HCT116 (cell line): ENCODE data around the gene PRR3. TPM values are rescaled to one million over a fixed set of nuclear protein-coding genes. Genes with fewer than 3 reads are reported as not detected.

Experiments used
- ATAC-seq: fragments of 200-7000 bp; cut with Tn5 transposase; 2 replicates; pipeline ENCODE4 v1.9.1; 2020; ENCODE audit warnings: mild to moderate bottlenecking, moderate library complexity
- BruUV-seq: library from RNA; stranded (reverse); fragments of 400-500 nt; replicated peaks from 2 replicates; lab custom pipeline; 2021; lab: Mats Ljungman, UMichigan
- CTCF ChIA-PET: fragments of 300-600 bp; sonication (Branson Sonifier 250); formaldehyde crosslinking; loops from one replicate; lab custom pipeline; 2021; ENCODE audit warnings: antibody characterized with exemption; lab: Charles Lee
- POLR2A ChIA-PET: fragments of 300-600, 350-600 bp; sonication (Branson Sonifier 250); formaldehyde crosslinking; loops from one replicate; lab custom pipeline; 2021; ENCODE audit warnings: antibody characterized with exemption; lab: Charles Lee
- RAD21 ChIA-PET, 2 experiments: fragments of 300-600 bp; sonication (Branson Sonifier 250); formaldehyde crosslinking; loops; one replicate each; lab custom pipeline; 2023; ENCODE audit warnings: low total read pairs in 2 of 2; ENCODE audit not compliant: uncharacterized antibody in 2 of 2, unreplicated experiment in 2 of 2, low non-redundant PET in 1 of 2; lab: Charles Lee
- DNase-seq: peaks from one replicate; pipeline ENCODE4 v3.0.0-alpha.2; 2010; ENCODE audit warnings: low read depth, low spot score
- H2AFZ ChIP-seq: fragments of 200-600 bp; shearing (Covaris generic), sonication (generic); 2 replicates; pipeline ENCODE4 v1.6.1; 2017; ENCODE audit warnings: low read depth, mixed run types, mixed read lengths, antibody characterized with exemption, low read length; ENCODE audit not compliant: poor library complexity, severe bottlenecking
- H3K27ac ChIP-seq: 2 replicates; pipeline ENCODE4 v1.5.1; 2012; ENCODE audit warnings: low read depth, low read length
- H3K27me3 ChIP-seq: fragments of 200-600 bp; sonication (generic); 2 replicates; pipeline ENCODE4 v1.6.1; 2016; ENCODE audit warnings: mixed run types, low read length, mixed read lengths; ENCODE audit not compliant: insufficient read depth
- H3K36me3 ChIP-seq, 2 experiments: fragments of 200-500 bp in 1 of 2; fragments of 200-600 bp in 1 of 2; sonication (Bioruptor generic) in 1 of 2; sonication (generic) in 1 of 2; 2 replicates each; pipeline versions ENCODE4 v1.5.1 to v1.6.1; 2014 to 2016; ENCODE audit warnings: low read length in 2 of 2, inconsistent platforms in 1 of 2, mixed read lengths in 1 of 2, mixed run types in 1 of 2; ENCODE audit not compliant: insufficient read depth in 2 of 2, control insufficient read depth in 1 of 2
- H3K4me1 ChIP-seq, 2 experiments: fragments of 200-600 bp in 1 of 2; sonication (generic) in 1 of 2; 2 replicates each; pipeline versions ENCODE4 v1.5.1 to v1.6.1; 2012 to 2017; ENCODE audit warnings: low read length in 2 of 2, inconsistent platforms in 1 of 2, mild to moderate bottlenecking in 1 of 2, mixed read lengths in 1 of 2, mixed run types in 1 of 2, moderate library complexity in 1 of 2; ENCODE audit not compliant: insufficient read depth in 2 of 2, control insufficient read depth in 1 of 2
- H3K4me2 ChIP-seq: fragments of 200-600 bp; sonication (generic); 2 replicates; pipeline ENCODE4 v1.6.1; 2017; ENCODE audit warnings: mixed run types, low read length, mixed read lengths
- H3K4me3 ChIP-seq, 2 experiments: fragments of 200-600 bp in 1 of 2; sonication (generic) in 1 of 2; replicated peaks in 1 of 2; 2 replicates each; pipeline ENCODE4 v1.5.1; 2011 to 2016; ENCODE audit warnings: low read length in 2 of 2, control low read depth in 1 of 2, low read depth in 1 of 2, mild to moderate bottlenecking in 1 of 2, mixed read lengths in 1 of 2, mixed run types in 1 of 2
- H3K79me2 ChIP-seq: fragments of 200-600 bp; sonication (generic); 2 replicates; pipeline ENCODE4 v1.6.1; 2017; ENCODE audit warnings: mild to moderate bottlenecking, mixed run types, low read length, moderate library complexity, mixed read lengths; ENCODE audit not compliant: insufficient read depth
- H3K9ac ChIP-seq: fragments of 200-600 bp; sonication (generic); 2 replicates; pipeline ENCODE4 v1.6.1; 2016; ENCODE audit warnings: low read length, mixed read lengths
- H3K9me2 ChIP-seq: fragments of 200-600 bp; sonication (generic), shearing (Covaris generic); 2 replicates; pipeline ENCODE4 v1.6.1; 2017; ENCODE audit warnings: mixed run types, mild to moderate bottlenecking, moderate library complexity; ENCODE audit not compliant: insufficient read depth
- H3K9me3 ChIP-seq, 2 experiments: fragments of 200-500 bp in 1 of 2; fragments of 200-600 bp in 1 of 2; sonication (Bioruptor generic) in 1 of 2; sonication (generic) in 1 of 2; 2 replicates each; pipeline ENCODE4 v1.6.1; 2014 to 2017; ENCODE audit warnings: low read length in 2 of 2, mixed read lengths in 2 of 2, inconsistent platforms in 1 of 2, low read depth in 1 of 2, mild to moderate bottlenecking in 1 of 2, mixed run types in 1 of 2, moderate library complexity in 1 of 2; ENCODE audit not compliant: control insufficient read depth in 1 of 2, insufficient read depth in 1 of 2
- H4K20me1 ChIP-seq: fragments of 200-600 bp; sonication (generic), shearing (Covaris generic); 2 replicates; pipeline ENCODE4 v1.6.1; 2017; ENCODE audit warnings: mixed run types, mild to moderate bottlenecking, moderate library complexity; ENCODE audit not compliant: insufficient read depth
- ATF3 ChIP-seq: IDR thresholded peaks from 2 replicates; pipeline ENCODE4 v1.6.1; 2012
- CBX3 ChIP-seq: IDR thresholded peaks from 2 replicates; pipeline ENCODE4 v1.6.1; 2012; ENCODE audit warnings: low read depth
- CTCF ChIP-seq, 3 experiments: fragments of 200-600 bp in 1 of 3; sonication (generic) in 1 of 3; IDR thresholded peaks in 2 of 3; conservative IDR thresholded peaks in 1 of 3; 2 replicates each; pipeline ENCODE4 v1.5.1; 2012 to 2017; ENCODE audit warnings: low read depth in 2 of 3, low read length in 2 of 3, antibody characterized with exemption in 1 of 3, borderline replicate concordance in 1 of 3, control low read depth in 1 of 3, mild to moderate bottlenecking in 1 of 3, mixed read lengths in 1 of 3, mixed run types in 1 of 3, moderate library complexity in 1 of 3; ENCODE audit not compliant: insufficient read depth in 1 of 3
- ELF1 ChIP-seq: IDR thresholded peaks from 2 replicates; pipeline ENCODE4 v1.6.1; 2012; ENCODE audit warnings: low read depth, borderline replicate concordance
- EZH2 ChIP-seq: fragments of 200-600 bp; sonication (generic); IDR thresholded peaks from 2 replicates; pipeline ENCODE4 v1.6.1; 2017; ENCODE audit warnings: antibody characterized with exemption, mixed run types
- EZH2phosphoT487 ChIP-seq: fragments of 200-600 bp; IDR thresholded peaks from 2 replicates; pipeline ENCODE4 v1.6.1; 2018; ENCODE audit warnings: antibody characterized with exemption, borderline replicate concordance
- FOSL1 ChIP-seq: IDR thresholded peaks from 2 replicates; pipeline ENCODE4 v1.6.1; 2012; ENCODE audit warnings: low read depth
- MAX ChIP-seq: IDR thresholded peaks from 2 replicates; pipeline ENCODE4 v1.6.1; 2012
- RAD21 ChIP-seq: IDR thresholded peaks from 2 replicates; pipeline ENCODE4 v1.6.1; 2012; ENCODE audit warnings: low read depth, mild to moderate bottlenecking
- SIN3A ChIP-seq: IDR thresholded peaks from 2 replicates; pipeline ENCODE4 v1.6.1; 2012; ENCODE audit warnings: low read depth
- SP1 ChIP-seq: IDR thresholded peaks from 2 replicates; pipeline ENCODE4 v1.6.1; 2012; ENCODE audit warnings: low read depth
- SRF ChIP-seq: IDR thresholded peaks from 2 replicates; pipeline ENCODE4 v1.6.1; 2012; ENCODE audit warnings: low read depth
- TCF7L2 ChIP-seq: IDR thresholded peaks from 2 replicates; pipeline ENCODE4 v1.7.0; 2011; ENCODE audit warnings: borderline replicate concordance, inconsistent platforms; ENCODE audit not compliant: insufficient read depth, insufficient read length; ENCODE audit errors: extremely low read depth
- ZBTB33 ChIP-seq: IDR thresholded peaks from 2 replicates; pipeline ENCODE4 v1.6.1; 2011; ENCODE audit warnings: mild to moderate bottlenecking, low read length, moderate library complexity; ENCODE audit not compliant: insufficient replicate concordance; ENCODE audit errors: extremely low read depth
- ZNF274 ChIP-seq: fragments of 200-500 bp; sonication (Bioruptor generic); IDR thresholded peaks from 2 replicates; pipeline ENCODE4 v1.6.1; 2014; ENCODE audit warnings: mild to moderate bottlenecking, low read depth, low read length, inconsistent platforms
- intact Hi-C: fragments of 100-400 bp; cut with micrococcal nuclease; formaldehyde crosslinking; loops from 2 replicates; pipeline ENCODE4 v1.10.0; 2022
- total RNA-seq: library from RNA; stranded (reverse); gene quantifications from one replicate; pipeline ENCODE4 v1.2.1, GENCODE V29; 2021; ENCODE audit not compliant: unreplicated experiment

Gene PRR3
- total RNA-seq, 1 experiment from 2014 or later, result 16.7 TPM

- ChIA-PET CTCF (interaction anchor here (0.9 to 3.3 kb wide), 5 partner anchors 11 to 130 kb away, joined by 3 to 36 read pairs (median 6); partner anchors contain the start of gene DHX16), POLR2A (interaction anchor here (1.1 to 1.7 kb wide), 2 partner anchors 70 to 188 kb away, joined by 3 to 4 read pairs; no protein-coding TSS in a partner anchor), RAD21 (no interaction called here)
- Histone ChIP-seq H3K27ac (no peak overlapping the region), H3K9me3 (no peaks in the 10 kb centered on the region), H3K79me2 (no peaks in the 10 kb centered on the region), H3K9me2 (no peaks in the 10 kb centered on the region), H2AFZ (no peak overlapping the region), H3K27me3 (no peaks in the 10 kb centered on the region), H3K9ac (no peak overlapping the region), H3K4me3 (no peak overlapping the region), H3K36me3 (0 out of 4 replicates have a peak, but pooled peaks cover 0 to 4% of the 10 kb centered on the region in 2 experiments), H4K20me1 (no peaks in the 10 kb centered on the region), H3K4me2 (no peak overlapping the region), H3K4me1 (peaks cover 0 to 10% of the 10 kb centered on the region in 2 experiments; a peak in 2 of 4 replicates)
- BruUV-seq, result no TSS peak
- intact Hi-C loops, result loop anchor here (5.0 kb wide), 1 partner anchor 189 kb away; no protein-coding TSS in a partner anchor
- DNase-seq (no peak), ATAC-seq (no peak)
- TF ChIP-seq CBX3 (no peak), RAD21 (no peak), SP1 (no peak)
Measured at GRCh38 chr6:30542915-30543314, 14.2 kb upstream of the PRR3 start.

GRCh38 chr6:30543821-30544220, 13.3 kb upstream of the PRR3 start:
- Histone ChIP-seq H3K9me2 (no peaks in the 10 kb centered on the region), H3K9ac (no peak overlapping the region), H3K4me2 (no peak overlapping the region), H3K9me3 (no peaks in the 10 kb centered on the region), H2AFZ (no peak overlapping the region), H3K4me1 (peaks cover 0 to 10% of the 10 kb centered on the region in 2 experiments; a peak in 2 of 4 replicates), H3K27me3 (no peaks in the 10 kb centered on the region), H3K79me2 (no peaks in the 10 kb centered on the region), H4K20me1 (no peaks in the 10 kb centered on the region), H3K36me3 (peaks cover 0 to 9% of the 10 kb centered on the region in 2 experiments; a peak in 1 of 4 replicates), H3K27ac (no peak overlapping the region), H3K4me3 (no peak overlapping the region)
- ChIA-PET CTCF (interaction anchor here (1.0 to 3.3 kb wide), 4 partner anchors 12 to 129 kb away, joined by 3 to 36 read pairs (median 25); partner anchors contain the start of gene DHX16), RAD21 (no interaction called here), POLR2A (no interaction called here)
- no peak for DNase-seq
- no TSS peak for BruUV-seq
- intact Hi-C loops, result loop anchor here (1.0 to 5.0 kb wide), 2 partner anchors 61 to 188 kb away; no protein-coding TSS in a partner anchor
- ATAC-seq, result no peak
- no peak for TF ChIP-seq SP1
- TF ChIP-seq SIN3A, result no peak
- TF ChIP-seq CTCF (IDR thresholded peaks at IDR 0.05 in 2 of 3, conservative IDR thresholded peaks at IDR 0.05 in 1 of 3; ENCODE audit: borderline replicate concordance in 1 of 3, insufficient read depth in 1 of 3, low read depth in 2 of 3, low read length in 2 of 3), result no peak
- no peak for TF ChIP-seq ATF3
- TF ChIP-seq FOSL1, result no peak
- TF ChIP-seq EZH2, result no peak
- no peak for TF ChIP-seq TCF7L2
- no peak for TF ChIP-seq ELF1
- TF ChIP-seq CBX3, result no peak
- TF ChIP-seq ZBTB33, result no peak
- TF ChIP-seq ZNF274, result no peak
- TF ChIP-seq EZH2phosphoT487, result no peak
- no peak for TF ChIP-seq MAX
- no peak for TF ChIP-seq SRF
